Activated gamma-delta T cell treated with anti-CD3 and anti-CD28 coated beads, Interleukin-2, amount 50 U/mL, for 16 hours (primary cell): Measurements from ENCODE around the gene ADAP1.
A peak's percentile ranks its signal among the peaks of the same experiment; 100 is the strongest.
"Not testable (repeated sequence)": the region's sequence is repeated elsewhere in the genome, so short reads cannot be mapped to it uniquely, and the experiment has no call there.

Experiments
- DNase-seq: peaks from one replicate; pipeline ENCODE4 v3.0.0-alpha.2; 2020; ENCODE audit warnings: low read depth

The ADAP1 gene

GRCh38 chr7:974820-975681, 20.6 kb upstream of the ADAP1 start, which contains the start of gene COX19:
TSS of gene COX19 (minus strand) at chr7:975549. CDS start at chr7:975509, 40 bp downstream.
- peak; percentile 84 for DNase-seq

GRCh38 chr7:974172-974571, 19.7 kb upstream of the ADAP1 start:
- DNase-seq: no peak

- DNase-seq: no peak
Measured at GRCh38 chr7:973312-973711, 18.8 kb upstream of the ADAP1 start.

GRCh38 chr7:972676-973309, 18.3 kb upstream of the ADAP1 start:
- no peak for DNase-seq

- no peak for DNase-seq
Measured at GRCh38 chr7:972110-972509, 17.6 kb upstream of the ADAP1 start.

GRCh38 chr7:970744-971143, 16.3 kb upstream of the ADAP1 start:
- no peak for DNase-seq

- DNase-seq: no peak
Measured at GRCh38 chr7:969403-969802, 14.9 kb upstream of the ADAP1 start.

- DNase-seq: no peak
Measured at GRCh38 chr7:968205-969105, 14.0 kb upstream of the ADAP1 start.

GRCh38 chr7:967361-968082, 13.0 kb upstream of the ADAP1 start:
- DNase-seq: no peak

GRCh38 chr7:966291-967069, 12.0 kb upstream of the ADAP1 start:
- DNase-seq: no peak

GRCh38 chr7:964401-965231, 10.1 kb upstream of the ADAP1 start:
- DNase-seq: no peak

- no peak for DNase-seq
Measured at GRCh38 chr7:963236-964078, 9.0 kb upstream of the ADAP1 start.

- no peak for DNase-seq
Measured at GRCh38 chr7:962401-963081, 8.1 kb upstream of the ADAP1 start.

- no peak for DNase-seq
Measured at GRCh38 chr7:961546-962400, 7.3 kb upstream of the ADAP1 start.

GRCh38 chr7:960972-961371, 6.5 kb upstream of the ADAP1 start:
- DNase-seq: not testable (repeated sequence)

GRCh38 chr7:960269-960871, 5.9 kb upstream of the ADAP1 start:
- no peak for DNase-seq

GRCh38 chr7:959740-960139, 5.3 kb upstream of the ADAP1 start:
- DNase-seq: not testable (repeated sequence)
